Immature natural killer cell (primary cell): ENCODE data around the gene ANO2. TPM values are rescaled to one million over a fixed set of nuclear protein-coding genes. Genes with fewer than 3 reads are reported as not detected.
A peak's percentile ranks its signal among the peaks of the same experiment; 100 is the strongest.

Source experiments
- DNase-seq, 3 donors: peaks; one replicate each; pipeline ENCODE4 v3.0.0; 2022; ENCODE audit warnings: mixed read lengths in 1 of 3
- H3K27ac Mint-ChIP-seq, 6 donors: one replicate each; pipeline ENCODE4 v1.8.0; 2020; ENCODE audit warnings: mixed read lengths in 6 of 6, mild to moderate bottlenecking in 5 of 6, inconsistent platforms in 4 of 6, moderate library complexity in 3 of 6
- H3K27me3 Mint-ChIP-seq, 3 donors: one replicate each; pipeline ENCODE4 v1.8.0; 2020 to 2021; ENCODE audit warnings: low read depth in 3 of 3, mild to moderate bottlenecking in 3 of 3, mixed read lengths in 3 of 3, moderate library complexity in 3 of 3, inconsistent platforms in 1 of 3
- H3K36me3 Mint-ChIP-seq, 3 donors: one replicate each; pipeline ENCODE4 v1.8.0; 2020; ENCODE audit warnings: mixed read lengths in 3 of 3, inconsistent platforms in 2 of 3, mild to moderate bottlenecking in 2 of 3
- H3K4me1 Mint-ChIP-seq, 2 donors: one replicate each; pipeline ENCODE4 v1.8.0; 2020; ENCODE audit warnings: inconsistent platforms in 2 of 2, mild to moderate bottlenecking in 2 of 2, mixed read lengths in 2 of 2, moderate library complexity in 1 of 2
- H3K4me3 Mint-ChIP-seq, 5 donors: one replicate each; pipeline ENCODE4 v1.8.0; 2020; ENCODE audit warnings: mild to moderate bottlenecking in 5 of 5, mixed read lengths in 5 of 5, inconsistent platforms in 3 of 5, moderate library complexity in 3 of 5
- H3K9me3 Mint-ChIP-seq, 6 donors: one replicate each; pipeline ENCODE4 v1.8.0; 2020; ENCODE audit warnings: mild to moderate bottlenecking in 6 of 6, mixed read lengths in 6 of 6, inconsistent platforms in 4 of 6, moderate library complexity in 3 of 6
- polyA plus RNA-seq, 3 donors: library from polyadenylated mRNA; unstranded; fragments of 300-500 nt; fragmentation: Illumina TruSeq; gene quantifications; one replicate each; pipeline ENCODE4 v1.2.3, GENCODE V29; 2021

The ANO2 gene
- polyA plus RNA-seq, 3 donors from 2014 or later, result not detected

- no peak for DNase-seq
- Mint-ChIP-seq H3K27me3 (peaks cover 0 to 10% (median 2%) of the 10 kb centered on the region in 3 donors), H3K4me1 (no peaks in the 10 kb centered on the region), H3K36me3 (no peaks in the 10 kb centered on the region), H3K4me3 (no peak overlapping the region), H3K27ac (no peak overlapping the region), H3K9me3 (no peaks in the 10 kb centered on the region)
These were observed 25.1 kb upstream of the ANO2 start for GRCh38 chr12:5969974-5970690.

DNA sequence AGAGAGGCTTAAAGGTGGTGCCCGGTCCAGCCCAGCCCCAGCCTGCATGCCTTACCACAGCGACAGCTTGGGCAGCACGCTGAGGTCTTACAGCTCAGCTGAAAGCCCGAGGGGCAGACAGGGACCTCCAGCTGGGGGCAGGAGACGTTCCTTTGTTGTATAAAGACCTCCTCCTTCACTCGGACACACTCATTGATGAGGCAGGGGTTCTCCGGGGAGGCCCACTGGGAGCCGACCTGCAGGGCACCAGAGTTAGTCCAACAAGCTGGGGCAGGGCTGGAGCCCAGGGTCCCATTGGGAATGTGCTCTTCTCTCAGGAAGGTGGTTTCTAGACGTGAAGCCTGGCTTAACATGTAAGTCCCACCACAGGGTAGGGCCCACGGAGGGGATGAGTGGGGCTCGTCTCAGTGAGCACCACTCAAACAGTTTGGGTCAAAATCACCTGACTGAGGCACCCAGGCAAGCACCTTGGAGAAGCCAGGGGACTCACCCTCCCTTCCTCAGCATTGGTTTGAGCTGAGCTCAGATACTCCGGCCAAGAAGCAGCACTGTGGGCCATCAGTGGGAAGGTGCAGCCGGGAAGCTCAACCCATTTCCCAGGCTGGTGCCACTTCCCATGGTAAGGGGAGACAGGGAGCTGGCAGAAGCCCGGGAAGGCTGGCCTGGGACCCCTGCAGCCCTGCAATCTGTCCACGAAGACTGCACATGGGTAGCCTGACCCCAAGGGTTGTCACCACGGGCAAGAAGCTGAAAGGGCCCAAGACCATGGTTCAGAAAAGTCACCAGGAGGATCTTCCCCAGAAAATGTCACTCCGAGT lies 24.3 kb upstream of the ANO2 start:
- no peaks in the 10 kb centered on the region for H3K9me3 Mint-ChIP-seq
- H3K4me1 Mint-ChIP-seq, result no peaks in the 10 kb centered on the region
- H3K27ac Mint-ChIP-seq, result no peak overlapping the region
- DNase-seq, result no peak
- no peak overlapping the region for H3K4me3 Mint-ChIP-seq
- H3K27me3 Mint-ChIP-seq, result peaks cover 0 to 10% (median 2%) of the 10 kb centered on the region in 3 donors
- no peaks in the 10 kb centered on the region for H3K36me3 Mint-ChIP-seq

GRCh38 chr12:5967645-5968415 lies 22.8 kb upstream of the ANO2 start:
- no peak overlapping the region for H3K27ac Mint-ChIP-seq
- H3K9me3 Mint-ChIP-seq, result no peaks in the 10 kb centered on the region
- H3K27me3 Mint-ChIP-seq, result peaks cover 0 to 10% (median 4%) of the 10 kb centered on the region in 3 donors

GRCh38 chr12:5966486-5967095 lies 21.5 kb upstream of the ANO2 start:
- Mint-ChIP-seq H3K27ac (no peak overlapping the region), H3K4me3 (no peak overlapping the region), H3K36me3 (no peaks in the 10 kb centered on the region), H3K4me1 (no peaks in the 10 kb centered on the region), H3K27me3 (peaks cover 0 to 10% (median 4%) of the 10 kb centered on the region in 3 donors), H3K9me3 (no peaks in the 10 kb centered on the region)
- DNase-seq, result no peak

More at GRCh38 chr12:5967645-5968415, 22.8 kb upstream of the ANO2 start:
- Mint-ChIP-seq H3K36me3 (no peaks in the 10 kb centered on the region), H3K4me3 (no peak overlapping the region), H3K4me1 (no peaks in the 10 kb centered on the region)
- DNase-seq, result no peak

GRCh38 chr12:5965950-5966383 lies 20.9 kb upstream of the ANO2 start:
- no peak overlapping the region for H3K27ac Mint-ChIP-seq

GRCh38 chr12:5964913-5965900 lies 20.1 kb upstream of the ANO2 start:
- Mint-ChIP-seq H3K4me3 (no peak overlapping the region), H3K27me3 (peaks cover 0 to 5% (median 4%) of the 10 kb centered on the region in 3 donors), H3K36me3 (no peaks in the 10 kb centered on the region), H3K27ac (no peak overlapping the region), H3K9me3 (no peaks in the 10 kb centered on the region), H3K4me1 (no peaks in the 10 kb centered on the region)
- DNase-seq, result no peak

More at GRCh38 chr12:5965950-5966383, 20.9 kb upstream of the ANO2 start:
- Mint-ChIP-seq H3K27me3 (peaks cover 0 to 10% (median 4%) of the 10 kb centered on the region in 3 donors), H3K4me1 (no peaks in the 10 kb centered on the region), H3K4me3 (no peak overlapping the region), H3K36me3 (no peaks in the 10 kb centered on the region), H3K9me3 (no peaks in the 10 kb centered on the region)
- peak in 2 of 3 donors; percentile 6 to 23 for DNase-seq

- Mint-ChIP-seq H3K36me3 (no peaks in the 10 kb centered on the region), H3K27me3 (peaks cover 0 to 8% (median 5%) of the 10 kb centered on the region in 3 donors), H3K27ac (no peak overlapping the region), H3K4me3 (no peak overlapping the region), H3K9me3 (no peaks in the 10 kb centered on the region), H3K4me1 (no peaks in the 10 kb centered on the region)
- no peak for DNase-seq
These were observed 18.5 kb upstream of the ANO2 start for GRCh38 chr12:5963515-5963914.

DNA sequence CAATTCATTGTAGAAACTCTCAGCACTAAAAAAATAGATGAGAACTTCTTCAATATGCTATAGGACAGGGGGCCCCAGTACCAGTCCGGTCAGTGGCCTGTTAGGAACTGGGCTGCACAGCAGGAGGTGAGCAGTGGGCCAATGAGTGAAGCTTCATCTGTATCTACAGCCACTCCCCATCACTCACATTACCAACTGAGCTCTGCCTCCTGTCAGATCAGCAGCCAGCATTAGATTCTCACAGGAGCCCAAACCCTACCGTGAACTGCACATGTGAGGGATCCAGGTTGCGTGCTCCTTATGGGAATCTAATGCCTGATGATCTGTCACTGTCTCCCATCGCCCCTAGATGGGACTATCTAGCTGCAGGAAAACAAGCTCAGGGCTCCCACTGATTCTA lies 15.7 kb upstream of the ANO2 start:
- Mint-ChIP-seq H3K36me3 (no peaks in the 10 kb centered on the region), H3K27ac (no peak overlapping the region), H3K4me1 (no peaks in the 10 kb centered on the region), H3K27me3 (peaks cover 0 to 19% (median 2%) of the 10 kb centered on the region in 3 donors), H3K9me3 (no peaks in the 10 kb centered on the region), H3K4me3 (no peak overlapping the region)
- no peak for DNase-seq

- Mint-ChIP-seq H3K4me1 (no peaks in the 10 kb centered on the region), H3K9me3 (peaks cover 0 to 1% (median 0%) of the 10 kb centered on the region in 6 donors), H3K27me3 (peaks cover 5 to 17% (median 9%) of the 10 kb centered on the region in 3 donors), H3K27ac (no peak overlapping the region), H3K4me3 (no peak overlapping the region), H3K36me3 (no peaks in the 10 kb centered on the region)
- DNase-seq, result no peak
These were observed 11.9 kb upstream of the ANO2 start for GRCh38 chr12:5956987-5957386.

- Mint-ChIP-seq H3K27ac (no peak overlapping the region), H3K36me3 (no peaks in the 10 kb centered on the region), H3K4me1 (no peaks in the 10 kb centered on the region), H3K9me3 (peaks cover 0 to 1% (median 0%) of the 10 kb centered on the region in 6 donors), H3K4me3 (no peak overlapping the region), H3K27me3 (peaks cover 8 to 19% (median 14%) of the 10 kb centered on the region in 3 donors)
- no peak for DNase-seq
These were observed 9.6 kb upstream of the ANO2 start for GRCh38 chr12:5954661-5955060.

DNA sequence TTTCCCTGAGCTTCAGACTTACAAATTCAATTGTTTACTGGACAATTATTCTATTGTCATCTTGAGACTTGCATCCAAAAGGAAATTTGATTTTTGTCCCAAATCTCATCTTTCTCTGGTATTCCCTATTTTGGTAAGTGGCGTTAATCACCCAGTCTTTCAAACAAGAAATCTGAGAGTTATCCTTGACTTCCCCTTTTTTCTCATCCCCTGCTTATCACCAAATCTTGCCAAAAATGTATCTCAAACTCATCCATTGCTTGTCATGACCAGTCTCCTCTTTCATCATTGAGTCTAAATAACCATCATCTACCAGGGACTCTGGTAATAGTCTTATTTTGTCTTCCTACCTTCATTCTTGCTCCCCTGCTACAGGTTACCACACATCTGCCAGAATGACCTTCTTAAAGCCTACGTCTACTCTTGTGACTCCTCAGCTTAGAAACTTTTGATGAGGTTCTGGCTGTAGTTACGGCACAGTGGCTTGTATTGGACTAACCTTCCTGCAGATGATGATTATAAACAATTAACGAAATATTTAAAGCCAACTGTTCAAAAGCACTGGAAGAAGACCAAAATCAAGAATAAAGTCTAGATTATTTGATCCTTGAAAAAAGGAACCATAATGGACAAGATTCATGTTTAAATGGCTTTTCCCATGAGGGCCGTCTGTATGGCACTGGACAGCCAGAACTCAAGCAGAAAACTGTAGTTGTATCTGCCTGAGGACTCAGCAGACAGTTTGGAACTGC lies 9.0 kb upstream of the ANO2 start:
- Mint-ChIP-seq H3K27me3 (peaks cover 8 to 19% (median 14%) of the 10 kb centered on the region in 3 donors), H3K4me1 (no peaks in the 10 kb centered on the region), H3K27ac (no peak overlapping the region), H3K9me3 (peaks cover 0 to 1% (median 0%) of the 10 kb centered on the region in 6 donors), H3K4me3 (no peak overlapping the region), H3K36me3 (no peaks in the 10 kb centered on the region)
- no peak for DNase-seq

GRCh38 chr12:5952031-5952430 lies 7.0 kb upstream of the ANO2 start:
- H3K4me1 Mint-ChIP-seq, result no peaks in the 10 kb centered on the region
- DNase-seq, result no peak
- peaks cover 0 to 1% (median 0%) of the 10 kb centered on the region in 6 donors for H3K9me3 Mint-ChIP-seq
- H3K4me3 Mint-ChIP-seq, result no peak overlapping the region
- H3K36me3 Mint-ChIP-seq, result no peaks in the 10 kb centered on the region
- no peak overlapping the region for H3K27ac Mint-ChIP-seq
- H3K27me3 Mint-ChIP-seq, result peaks cover 6 to 16% (median 10%) of the 10 kb centered on the region in 3 donors
